ENCODE data around the gene STIM1.

The STIM1 gene

DNA sequence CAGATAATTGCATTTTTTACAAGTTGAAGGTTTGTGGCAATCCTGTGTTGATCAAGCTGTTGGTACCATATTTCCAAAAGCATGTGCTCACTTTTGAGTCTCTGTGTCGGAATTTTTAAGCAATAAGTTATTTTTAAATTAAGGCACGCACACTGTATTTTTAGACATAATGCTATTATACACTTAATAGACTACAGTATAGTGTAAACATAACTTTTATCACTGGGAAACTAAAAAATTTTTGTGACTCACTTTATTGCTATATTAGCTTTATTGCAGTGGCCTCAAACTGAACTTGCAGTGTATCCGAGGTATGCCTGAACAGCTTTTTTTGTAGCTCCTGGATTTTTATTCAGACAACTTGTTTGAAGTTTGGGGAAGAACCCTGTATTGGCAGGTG, 207.9 kb downstream of the STIM1 start:
- no peak for DNase-seq (ENCODE audit: extremely low read depth, insufficient read length)
- Histone ChIP-seq H3K36me3 (ENCODE audit: control insufficient read depth, insufficient read depth, low read length) (peaks cover 8% of the 10 kb centered on the region), H3K27me3 (replicated peaks; ENCODE audit: control insufficient read depth, insufficient read depth, low read length) (no peaks in the 10 kb centered on the region), H3K4me3 (replicated peaks; ENCODE audit: low read depth, low read length) (no peak overlapping the region)
- TF ChIP-seq, protein P1, sequence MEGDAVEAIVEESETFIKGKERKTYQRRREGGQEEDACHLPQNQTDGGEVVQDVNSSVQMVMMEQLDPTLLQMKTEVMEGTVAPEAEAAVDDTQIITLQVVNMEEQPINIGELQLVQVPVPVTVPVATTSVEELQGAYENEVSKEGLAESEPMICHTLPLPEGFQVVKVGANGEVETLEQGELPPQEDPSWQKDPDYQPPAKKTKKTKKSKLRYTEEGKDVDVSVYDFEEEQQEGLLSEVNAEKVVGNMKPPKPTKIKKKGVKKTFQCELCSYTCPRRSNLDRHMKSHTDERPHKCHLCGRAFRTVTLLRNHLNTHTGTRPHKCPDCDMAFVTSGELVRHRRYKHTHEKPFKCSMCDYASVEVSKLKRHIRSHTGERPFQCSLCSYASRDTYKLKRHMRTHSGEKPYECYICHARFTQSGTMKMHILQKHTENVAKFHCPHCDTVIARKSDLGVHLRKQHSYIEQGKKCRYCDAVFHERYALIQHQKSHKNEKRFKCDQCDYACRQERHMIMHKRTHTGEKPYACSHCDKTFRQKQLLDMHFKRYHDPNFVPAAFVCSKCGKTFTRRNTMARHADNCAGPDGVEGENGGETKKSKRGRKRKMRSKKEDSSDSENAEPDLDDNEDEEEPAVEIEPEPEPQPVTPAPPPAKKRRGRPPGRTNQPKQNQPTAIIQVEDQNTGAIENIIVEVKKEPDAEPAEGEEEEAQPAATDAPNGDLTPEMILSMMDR (IDR thresholded peaks at IDR 0.05; ENCODE audit: insufficient read depth, low read length, poor library complexity, severe bottlenecking) = no peak

DNA sequence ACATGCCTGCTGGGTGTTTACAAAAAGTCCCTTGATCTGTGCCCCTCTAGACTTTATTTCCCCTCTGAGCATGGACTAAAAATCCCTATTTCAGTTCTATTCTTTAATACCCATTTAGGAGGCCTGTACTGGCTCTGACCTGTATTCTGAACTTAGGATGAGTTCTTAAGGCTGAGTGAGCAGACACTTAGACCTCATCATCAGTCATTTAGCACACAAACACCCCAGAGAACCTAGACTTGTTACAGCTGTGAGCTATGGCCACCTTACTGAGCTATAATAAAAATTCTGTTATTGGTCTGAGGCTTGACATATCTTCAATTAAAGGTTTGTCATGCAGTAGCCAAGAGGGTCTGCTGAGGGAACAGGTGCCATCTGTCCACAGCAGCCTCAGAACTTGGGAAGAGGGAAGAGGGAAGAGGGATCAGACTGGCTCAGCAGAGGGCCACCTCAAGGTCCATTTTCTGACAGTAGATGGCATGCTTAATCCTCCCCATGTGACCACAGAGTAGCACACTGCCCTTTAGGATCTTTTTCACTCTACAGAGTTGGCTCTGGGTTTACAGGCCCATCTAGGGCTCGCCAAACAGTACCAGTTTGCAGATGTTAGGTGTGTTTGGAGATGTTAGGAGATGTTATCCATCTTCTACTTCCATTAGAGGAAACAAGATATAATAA, 209.0 kb downstream of the STIM1 start:
- TF ChIP-seq, protein P1 (IDR thresholded peaks at IDR 0.05; ENCODE audit: insufficient read depth, low read length, poor library complexity, severe bottlenecking) = no peak
- peaks cover 5% of the 10 kb centered on the region for H3K36me3 ChIP-seq (ENCODE audit: control insufficient read depth, insufficient read depth, low read length)
- DNase-seq (ENCODE audit: extremely low read depth, insufficient read length) = no peak
- no peak overlapping the region for H3K4me3 ChIP-seq (replicated peaks; ENCODE audit: low read depth, low read length)
- no peaks in the 10 kb centered on the region for H3K27me3 ChIP-seq (replicated peaks; ENCODE audit: control insufficient read depth, insufficient read depth, low read length)

GRCh38 chr11:4065086-4065485, 209.6 kb downstream of the STIM1 start:
- H3K4me3 ChIP-seq (replicated peaks; ENCODE audit: low read depth, low read length) = no peak overlapping the region
- TF ChIP-seq, protein P1 (IDR thresholded peaks at IDR 0.05; ENCODE audit: insufficient read depth, low read length, poor library complexity, severe bottlenecking) = no peak
- no peaks in the 10 kb centered on the region for H3K27me3 ChIP-seq (replicated peaks; ENCODE audit: control insufficient read depth, insufficient read depth, low read length)
- peaks cover 5% of the 10 kb centered on the region for H3K36me3 ChIP-seq (ENCODE audit: control insufficient read depth, insufficient read depth, low read length)
- no peak for DNase-seq (ENCODE audit: extremely low read depth, insufficient read length)

- H3K27me3 ChIP-seq (replicated peaks; ENCODE audit: control insufficient read depth, insufficient read depth, low read length) = no peaks in the 10 kb centered on the region
- no peak overlapping the region for H3K4me3 ChIP-seq (replicated peaks; ENCODE audit: low read depth, low read length)
- no peaks in the 10 kb centered on the region; the same call in none of the 2 replicates for H3K36me3 ChIP-seq (ENCODE audit: control insufficient read depth, insufficient read depth, low read length)
- TF ChIP-seq, protein P1 (IDR thresholded peaks at IDR 0.05; ENCODE audit: insufficient read depth, low read length, poor library complexity, severe bottlenecking) = no peak
- no peak for DNase-seq (ENCODE audit: extremely low read depth, insufficient read length)
Measured at GRCh38 chr11:4065601-4066377, 210.3 kb downstream of the STIM1 start.

- Histone ChIP-seq H3K36me3 (ENCODE audit: control insufficient read depth, insufficient read depth, low read length) (no peaks in the 10 kb centered on the region; the same call in none of the 2 replicates), H3K27me3 (replicated peaks; ENCODE audit: control insufficient read depth, insufficient read depth, low read length) (no peaks in the 10 kb centered on the region), H3K4me3 (replicated peaks; ENCODE audit: low read depth, low read length) (no peak overlapping the region)
- DNase-seq (ENCODE audit: extremely low read depth, insufficient read length) = no peak
- TF ChIP-seq, protein P1 (IDR thresholded peaks at IDR 0.05; ENCODE audit: insufficient read depth, low read length, poor library complexity, severe bottlenecking) = no peak
Measured at GRCh38 chr11:4066910-4067309, 211.4 kb downstream of the STIM1 start.

Data from GM06990 (cell line).